Loucy (cell line): ENCODE results near the gene SGO2.

ENCODE experiments used
- CTCF ChIP-seq: fragments of 200-600 bp; sonication (generic); conservative IDR thresholded peaks from 2 replicates; pipeline ENCODE4 v1.5.1; 2014; ENCODE audit warnings: mild to moderate bottlenecking, antibody characterized with exemption, low read length
- EZH2phosphoT487 ChIP-seq: fragments of 200-600 bp; IDR thresholded peaks from 2 replicates; pipeline ENCODE4 v1.6.1; 2018; ENCODE audit warnings: antibody characterized with exemption, mild to moderate bottlenecking, moderate library complexity, borderline replicate concordance

- TF ChIP-seq CTCF (no peak), EZH2phosphoT487 (no peak)
Measured at GRCh38 chr2:200616193-200616592, 90.2 kb downstream of the SGO2 start.
